Astrocyte of the cerebellum (primary cell): Measurements from ENCODE around the gene RPL22.

ENCODE experiments used
- DNase-seq: peaks from one replicate; pipeline ENCODE4 v3.0.0-alpha.2; 2011; ENCODE audit warnings: low read depth
- H3K4me3 ChIP-seq: 2 replicates; pipeline ENCODE4 v1.5.1; 2011; ENCODE audit warnings: mild to moderate bottlenecking, low read depth, low read length, moderate library complexity
- in situ Hi-C: cut with HindIII; loops from 2 replicates; pipeline ENCODE4 v1.10.0; 2017; ENCODE audit warnings: low sequenced_read_pairs
- TF ChIP-seq, protein P1 (sequence below): IDR thresholded peaks from 2 replicates; pipeline ENCODE4 v1.5.1; 2012; ENCODE audit warnings: low read length, low read depth, moderate library complexity, mild to moderate bottlenecking; ENCODE audit errors: missing control alignments

The RPL22 gene

DNA sequence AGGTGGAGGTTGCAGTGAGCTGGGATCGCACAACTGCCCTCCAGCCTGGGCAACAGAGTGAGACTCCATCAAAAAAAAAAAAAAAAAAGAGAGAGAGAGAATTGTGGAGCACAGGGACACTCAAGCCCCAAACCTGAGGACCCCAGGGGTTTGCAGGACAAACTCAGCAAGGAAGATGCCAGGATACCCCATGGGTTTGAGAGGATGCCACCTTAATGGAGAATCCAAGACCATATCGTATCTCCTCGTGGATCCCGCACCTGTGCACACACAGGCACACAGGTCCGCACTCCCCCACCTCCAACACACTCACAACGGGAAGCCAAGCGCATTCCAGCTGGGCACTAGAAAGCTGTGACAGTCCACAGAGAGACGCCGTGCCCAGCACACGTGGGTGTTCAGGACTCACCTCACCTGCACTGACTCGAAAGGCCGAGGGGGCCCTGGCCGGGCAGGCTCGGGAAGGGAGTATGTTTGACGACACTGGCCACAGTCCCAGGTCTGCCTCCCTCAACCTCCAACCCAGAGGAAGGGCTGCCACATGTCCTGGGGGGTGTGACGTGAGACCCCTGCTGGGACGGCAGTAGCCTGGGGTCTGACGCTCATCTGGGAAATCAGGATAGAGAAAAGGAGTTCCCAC lies 30.3 kb downstream of the RPL22 start:
- no peak overlapping the region for H3K4me3 ChIP-seq
- DNase-seq = no peak
- in situ Hi-C loops = no loop called here
- TF ChIP-seq, protein P1, sequence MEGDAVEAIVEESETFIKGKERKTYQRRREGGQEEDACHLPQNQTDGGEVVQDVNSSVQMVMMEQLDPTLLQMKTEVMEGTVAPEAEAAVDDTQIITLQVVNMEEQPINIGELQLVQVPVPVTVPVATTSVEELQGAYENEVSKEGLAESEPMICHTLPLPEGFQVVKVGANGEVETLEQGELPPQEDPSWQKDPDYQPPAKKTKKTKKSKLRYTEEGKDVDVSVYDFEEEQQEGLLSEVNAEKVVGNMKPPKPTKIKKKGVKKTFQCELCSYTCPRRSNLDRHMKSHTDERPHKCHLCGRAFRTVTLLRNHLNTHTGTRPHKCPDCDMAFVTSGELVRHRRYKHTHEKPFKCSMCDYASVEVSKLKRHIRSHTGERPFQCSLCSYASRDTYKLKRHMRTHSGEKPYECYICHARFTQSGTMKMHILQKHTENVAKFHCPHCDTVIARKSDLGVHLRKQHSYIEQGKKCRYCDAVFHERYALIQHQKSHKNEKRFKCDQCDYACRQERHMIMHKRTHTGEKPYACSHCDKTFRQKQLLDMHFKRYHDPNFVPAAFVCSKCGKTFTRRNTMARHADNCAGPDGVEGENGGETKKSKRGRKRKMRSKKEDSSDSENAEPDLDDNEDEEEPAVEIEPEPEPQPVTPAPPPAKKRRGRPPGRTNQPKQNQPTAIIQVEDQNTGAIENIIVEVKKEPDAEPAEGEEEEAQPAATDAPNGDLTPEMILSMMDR = no peak

DNA sequence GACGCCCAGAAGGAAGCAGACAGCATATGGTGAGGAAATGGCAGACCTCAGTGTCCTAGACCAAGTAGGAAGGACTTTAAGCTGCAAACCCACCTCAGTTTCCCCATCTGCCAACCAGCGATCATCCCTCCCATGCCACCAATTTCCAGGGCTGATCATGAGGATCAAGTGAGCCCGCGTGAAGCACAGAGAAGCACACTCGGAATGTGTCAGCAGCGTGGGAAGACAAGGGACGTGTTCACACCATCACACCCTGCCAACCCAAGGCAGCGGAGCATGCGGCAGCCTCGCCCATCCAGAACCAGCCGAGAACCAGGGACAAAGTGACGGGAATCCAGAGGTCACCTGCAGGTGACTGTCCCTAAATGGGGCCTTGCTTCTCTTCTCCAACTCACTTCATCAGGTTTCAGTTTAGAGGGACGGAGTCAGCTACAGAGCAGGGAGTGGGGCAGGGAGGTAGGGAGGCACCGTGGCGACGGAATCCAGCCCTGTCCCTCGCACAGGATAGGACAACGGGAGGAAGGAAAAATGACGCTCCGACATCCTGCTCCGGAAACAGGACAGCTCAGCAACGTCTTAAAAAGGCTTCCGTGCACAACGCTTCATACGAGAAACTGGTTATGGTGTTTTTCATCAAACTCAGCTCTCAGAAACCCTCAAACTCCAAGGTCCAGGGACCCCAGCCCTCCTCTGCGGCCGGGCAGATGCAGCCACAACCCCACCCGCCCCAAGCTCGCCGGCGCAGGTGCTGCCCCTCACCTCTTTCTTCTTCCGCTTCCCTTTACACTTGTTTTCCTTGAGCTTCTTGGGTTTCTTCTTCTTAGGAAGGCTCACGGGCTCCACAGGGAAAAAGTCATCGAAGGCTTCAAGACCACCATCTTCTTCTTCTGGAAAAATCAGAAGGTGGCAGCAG lies 31.7 kb downstream of the RPL22 start:
- H3K4me3 ChIP-seq = no peak overlapping the region
- TF ChIP-seq, protein P1 = no peak
- no peak for DNase-seq
- in situ Hi-C loops = no loop called here

DNA sequence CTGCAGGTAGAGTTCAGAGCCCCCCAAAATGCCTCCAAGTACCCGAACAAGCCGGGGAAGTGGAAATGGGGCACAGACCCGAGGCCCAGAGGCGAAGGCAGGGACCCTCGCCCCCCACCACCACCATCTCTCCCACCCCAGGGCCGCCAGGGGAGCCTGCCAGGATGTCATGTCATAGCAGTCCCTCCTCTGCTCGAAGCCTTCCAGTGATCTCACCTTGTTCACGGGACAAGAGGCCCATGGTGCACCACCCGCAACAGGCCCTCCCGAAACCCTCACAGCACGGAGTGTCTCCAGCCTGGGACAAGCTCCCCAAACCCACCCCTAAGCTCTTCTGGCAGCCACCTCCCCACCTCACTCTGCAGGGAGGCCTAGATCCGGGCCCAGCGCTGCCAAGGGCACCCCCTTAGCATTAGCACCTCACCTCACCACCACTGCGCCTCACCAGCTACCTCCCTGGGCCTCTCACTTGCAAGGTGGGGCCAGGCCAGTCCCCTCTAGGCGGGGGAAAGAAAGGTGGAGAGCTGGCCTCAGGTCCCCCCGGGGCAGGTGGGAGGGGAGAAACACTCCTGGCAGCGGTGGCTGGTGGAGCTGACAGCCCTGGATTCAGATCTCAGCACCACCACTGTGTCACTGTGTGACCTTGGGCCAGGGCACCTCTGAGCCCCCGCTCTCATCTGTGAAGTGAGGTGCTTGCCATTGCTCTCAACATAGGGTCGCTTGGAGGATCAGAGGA lies 32.6 kb downstream of the RPL22 start:
- in situ Hi-C loops = no loop called here
- TF ChIP-seq, protein P1 = no peak
- DNase-seq = no peak
- no peak overlapping the region for H3K4me3 ChIP-seq

DNA sequence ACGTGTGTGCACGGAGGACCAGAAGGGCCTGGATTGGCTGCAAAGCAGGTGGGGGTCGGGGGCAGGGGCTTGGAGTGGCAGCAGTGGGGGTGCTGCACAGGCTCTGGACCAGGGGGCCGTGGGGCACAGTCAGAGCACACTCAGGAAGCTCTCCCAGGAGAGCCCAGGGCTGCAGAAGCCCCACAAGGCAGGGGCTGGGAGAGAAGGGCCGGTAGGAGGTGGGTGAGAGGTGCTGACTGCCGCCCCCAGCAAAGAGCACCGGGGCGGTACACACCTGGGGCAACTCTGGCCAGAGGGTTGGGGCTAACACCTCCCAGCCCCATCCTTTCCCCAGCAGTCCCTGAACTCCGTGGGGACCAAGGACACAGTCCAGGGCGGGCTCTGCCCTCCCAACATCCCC lies 33.2 kb downstream of the RPL22 start:
- no peak for DNase-seq
- in situ Hi-C loops = no loop called here
- TF ChIP-seq, protein P1 = no peak
- no peak overlapping the region for H3K4me3 ChIP-seq

DNA sequence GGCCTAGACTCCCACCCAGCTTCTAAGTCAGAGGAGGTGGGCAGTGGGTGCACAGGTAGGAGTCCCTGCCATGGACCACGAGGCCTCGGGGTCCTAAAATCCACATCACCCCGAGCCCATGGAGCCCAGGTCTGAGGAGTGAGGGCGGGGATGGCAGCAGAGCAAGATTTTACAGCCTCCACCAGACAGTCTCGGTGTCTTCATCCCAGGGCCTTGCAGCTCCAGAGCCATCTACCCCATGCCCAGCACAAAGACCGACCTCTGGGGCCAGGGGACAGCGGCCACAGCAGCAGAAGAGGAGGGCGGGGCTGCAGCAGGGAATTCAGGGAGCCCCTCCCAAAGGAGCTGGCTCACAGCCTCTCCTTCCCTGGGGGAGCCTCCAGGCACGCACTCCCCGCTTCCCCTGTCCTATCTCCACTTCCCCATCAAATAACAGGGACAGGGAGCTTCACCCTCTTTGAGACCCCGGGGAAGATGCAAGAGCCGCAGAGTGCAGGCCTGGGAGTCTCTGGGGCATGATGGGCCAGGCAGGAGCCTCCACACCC lies 33.9 kb downstream of the RPL22 start:
- no peak for DNase-seq
- no peak overlapping the region for H3K4me3 ChIP-seq
- in situ Hi-C loops = no loop called here
- TF ChIP-seq, protein P1 = no peak

DNA sequence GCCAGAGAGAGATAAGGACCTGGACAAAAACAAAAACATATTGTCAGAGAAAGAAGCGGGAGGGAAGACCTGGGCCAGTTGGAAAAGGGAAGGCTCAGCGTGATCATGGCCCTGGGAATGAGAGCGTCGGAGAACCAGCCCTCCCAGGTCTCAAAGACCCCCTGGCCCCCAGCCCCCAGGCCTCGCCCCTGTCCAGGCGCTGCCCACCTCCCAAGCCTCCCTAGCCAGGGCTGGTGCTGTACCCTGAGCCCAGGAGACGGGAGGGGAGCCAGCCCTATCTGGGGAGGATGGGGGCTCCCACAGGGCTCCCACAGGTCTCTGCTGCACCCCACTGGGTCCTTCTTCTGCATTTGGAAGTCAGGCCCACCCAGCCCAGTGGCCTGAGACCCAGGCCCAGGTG lies 34.4 kb downstream of the RPL22 start:
- no peak for DNase-seq
- in situ Hi-C loops = no loop called here
- no peak overlapping the region for H3K4me3 ChIP-seq
- TF ChIP-seq, protein P1 = no peak
